NB4 (cell line): ENCODE data around the gene MTMR3.

Experiments
- DNase-seq: peaks from one replicate; pipeline ENCODE4 v3.0.0; 2010; ENCODE audit warnings: low read depth
- H3K4me3 ChIP-seq: one replicate; pipeline ENCODE4 v1.5.1; 2011; ENCODE audit warnings: mild to moderate bottlenecking, low read depth, low read length, moderate library complexity
- MYC ChIP-seq: IDR thresholded peaks from 2 replicates; pipeline ENCODE4 v1.6.1; 2011; ENCODE audit warnings: low read depth, low read length
- POLR2A ChIP-seq: IDR thresholded peaks from 2 replicates; pipeline ENCODE4 v1.6.1; 2011; ENCODE audit warnings: mild to moderate bottlenecking; ENCODE audit not compliant: insufficient read length; ENCODE audit errors: extremely low read depth
- TF ChIP-seq, protein P1 (sequence below): IDR thresholded peaks from one replicate; pipeline ENCODE4 v1.5.1; 2012; ENCODE audit warnings: low read depth, low read length
- TF ChIP-seq, protein P2 (sequence below): IDR thresholded peaks from 2 replicates; pipeline ENCODE4 v1.6.1; 2011; ENCODE audit warnings: low read depth, low read length

MTMR3 gene

DNA sequence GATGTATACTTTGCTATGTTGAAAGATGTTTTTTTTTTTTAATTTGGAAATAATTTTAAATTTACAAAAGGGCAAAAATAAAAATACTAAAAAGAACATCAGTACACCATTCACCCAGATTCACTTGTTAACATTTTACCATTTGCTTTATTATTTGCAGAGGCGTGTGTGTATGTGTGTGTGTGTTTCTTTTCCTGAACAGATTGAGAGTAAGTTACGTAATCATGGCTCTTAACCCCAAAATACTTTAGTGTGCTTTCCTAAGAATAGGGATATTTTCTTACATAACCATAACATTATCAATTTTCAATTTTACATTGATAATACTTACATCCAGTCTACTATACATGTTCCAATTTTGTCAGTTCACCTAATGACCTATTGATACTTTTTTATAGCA lies 105.7 kb downstream of the MTMR3 start:
- H3K4me3 ChIP-seq, result no peak overlapping the region
- DNase-seq, result no peak
- TF ChIP-seq, protein P1, sequence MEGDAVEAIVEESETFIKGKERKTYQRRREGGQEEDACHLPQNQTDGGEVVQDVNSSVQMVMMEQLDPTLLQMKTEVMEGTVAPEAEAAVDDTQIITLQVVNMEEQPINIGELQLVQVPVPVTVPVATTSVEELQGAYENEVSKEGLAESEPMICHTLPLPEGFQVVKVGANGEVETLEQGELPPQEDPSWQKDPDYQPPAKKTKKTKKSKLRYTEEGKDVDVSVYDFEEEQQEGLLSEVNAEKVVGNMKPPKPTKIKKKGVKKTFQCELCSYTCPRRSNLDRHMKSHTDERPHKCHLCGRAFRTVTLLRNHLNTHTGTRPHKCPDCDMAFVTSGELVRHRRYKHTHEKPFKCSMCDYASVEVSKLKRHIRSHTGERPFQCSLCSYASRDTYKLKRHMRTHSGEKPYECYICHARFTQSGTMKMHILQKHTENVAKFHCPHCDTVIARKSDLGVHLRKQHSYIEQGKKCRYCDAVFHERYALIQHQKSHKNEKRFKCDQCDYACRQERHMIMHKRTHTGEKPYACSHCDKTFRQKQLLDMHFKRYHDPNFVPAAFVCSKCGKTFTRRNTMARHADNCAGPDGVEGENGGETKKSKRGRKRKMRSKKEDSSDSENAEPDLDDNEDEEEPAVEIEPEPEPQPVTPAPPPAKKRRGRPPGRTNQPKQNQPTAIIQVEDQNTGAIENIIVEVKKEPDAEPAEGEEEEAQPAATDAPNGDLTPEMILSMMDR, result no peak
- TF ChIP-seq, protein P2, sequence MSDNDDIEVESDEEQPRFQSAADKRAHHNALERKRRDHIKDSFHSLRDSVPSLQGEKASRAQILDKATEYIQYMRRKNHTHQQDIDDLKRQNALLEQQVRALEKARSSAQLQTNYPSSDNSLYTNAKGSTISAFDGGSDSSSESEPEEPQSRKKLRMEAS, result no peak
- TF ChIP-seq POLR2A, result no peak
- no peak for TF ChIP-seq MYC

DNA sequence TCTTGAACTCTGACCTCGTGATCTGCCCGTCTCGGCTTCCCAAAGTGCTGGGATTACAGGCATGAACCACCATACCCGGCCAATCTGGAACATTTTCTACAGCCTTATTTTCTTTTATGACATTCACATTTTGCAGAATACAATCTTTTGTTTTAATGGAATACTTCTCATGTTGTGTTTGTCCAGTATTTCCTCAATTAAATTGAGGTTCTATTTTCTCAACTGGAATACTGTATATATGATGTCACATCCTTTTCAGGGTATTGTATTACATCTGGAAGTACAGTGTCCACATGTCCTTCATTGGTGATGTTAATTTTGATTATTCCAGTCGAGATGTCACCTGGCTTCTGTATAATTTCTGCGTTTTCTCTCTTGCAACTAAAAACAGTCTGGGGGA lies 106.5 kb downstream of the MTMR3 start:
- TF ChIP-seq, protein P2, result no peak
- TF ChIP-seq MYC, result no peak
- DNase-seq, result no peak
- H3K4me3 ChIP-seq, result no peak overlapping the region

DNA sequence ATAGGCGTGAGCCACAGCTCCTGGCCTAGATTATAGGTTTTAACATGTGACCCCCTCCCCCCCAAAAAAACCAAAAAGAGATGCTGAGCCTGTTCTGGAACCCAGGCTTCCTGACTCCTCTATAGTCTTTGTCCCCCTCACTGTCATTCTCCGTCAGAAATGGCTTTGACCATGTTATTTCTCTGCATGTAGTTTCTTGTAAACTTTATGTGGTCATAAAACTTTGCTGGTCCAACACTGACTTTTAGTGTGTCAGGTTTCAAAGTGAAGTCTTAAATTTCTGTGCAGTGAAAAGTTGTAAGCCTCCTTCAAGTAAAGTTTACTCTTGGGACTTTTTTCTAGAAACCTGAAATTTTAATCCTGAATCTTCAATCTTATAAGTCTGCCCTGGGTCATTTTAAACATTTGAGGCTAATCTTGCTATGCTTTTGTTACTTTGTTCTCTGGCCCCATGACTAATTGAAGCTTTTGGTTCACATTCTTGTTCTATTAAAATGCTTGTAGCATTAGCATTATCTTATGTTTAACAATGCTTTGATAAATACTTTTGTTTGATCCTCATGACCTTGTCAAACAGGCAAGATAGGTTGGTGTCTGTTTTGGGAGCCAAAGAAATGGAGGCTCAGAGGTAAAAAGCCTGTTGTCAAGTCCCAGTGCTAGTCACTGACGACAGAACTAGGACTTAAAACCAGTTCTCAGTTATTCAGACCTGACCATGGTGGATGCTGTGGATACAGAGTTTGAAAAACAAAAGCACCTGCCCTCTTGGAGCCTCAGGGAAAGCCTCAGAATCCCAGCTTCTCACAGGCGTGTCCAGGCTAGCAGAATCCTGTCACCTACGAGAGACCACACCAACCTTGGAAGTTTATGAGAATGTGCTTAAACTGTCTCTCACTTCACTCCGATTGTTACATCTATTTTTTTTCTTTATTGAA lies 109.6 kb downstream of the MTMR3 start:
- no peak for DNase-seq
- TF ChIP-seq, protein P2, result no peak
- no peak for TF ChIP-seq MYC
- no peak overlapping the region for H3K4me3 ChIP-seq

DNA sequence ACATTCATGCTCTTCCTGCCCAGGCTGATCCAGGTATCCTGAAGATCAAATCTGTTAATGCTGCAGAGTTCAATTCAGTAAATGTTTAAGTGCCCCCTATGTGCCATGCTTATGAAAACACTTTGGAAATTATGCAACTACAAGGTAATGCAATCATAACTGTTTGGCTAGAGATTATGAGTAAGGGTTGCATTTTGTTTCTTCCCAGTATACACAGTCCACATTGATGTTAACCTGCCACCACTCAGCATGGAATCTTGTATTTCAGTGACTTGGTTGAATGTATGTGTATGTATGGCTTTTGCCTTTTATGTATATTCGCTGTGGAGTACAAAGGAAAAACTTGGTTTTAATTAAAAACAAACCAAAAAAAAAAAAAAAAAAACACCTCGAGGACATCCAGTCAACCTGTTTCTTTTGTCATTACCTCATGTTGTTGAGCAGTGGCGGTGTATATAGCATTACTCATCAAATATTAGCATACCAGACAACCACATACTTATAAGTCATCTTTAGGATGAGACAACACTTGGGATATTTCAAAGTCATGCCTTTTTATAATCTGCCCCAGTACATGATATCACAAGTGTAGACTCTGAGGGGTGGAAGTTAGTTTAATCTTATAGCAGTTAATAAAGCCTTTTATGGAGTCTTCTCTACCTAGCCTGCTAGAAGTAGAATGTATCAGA lies 111.2 kb downstream of the MTMR3 start:
- TF ChIP-seq MYC, result no peak
- TF ChIP-seq, protein P2, result no peak
- TF ChIP-seq, protein P1, result no peak
- no peak for TF ChIP-seq POLR2A
- H3K4me3 ChIP-seq, result no peak overlapping the region
- DNase-seq, result peak; percentile 47

DNA sequence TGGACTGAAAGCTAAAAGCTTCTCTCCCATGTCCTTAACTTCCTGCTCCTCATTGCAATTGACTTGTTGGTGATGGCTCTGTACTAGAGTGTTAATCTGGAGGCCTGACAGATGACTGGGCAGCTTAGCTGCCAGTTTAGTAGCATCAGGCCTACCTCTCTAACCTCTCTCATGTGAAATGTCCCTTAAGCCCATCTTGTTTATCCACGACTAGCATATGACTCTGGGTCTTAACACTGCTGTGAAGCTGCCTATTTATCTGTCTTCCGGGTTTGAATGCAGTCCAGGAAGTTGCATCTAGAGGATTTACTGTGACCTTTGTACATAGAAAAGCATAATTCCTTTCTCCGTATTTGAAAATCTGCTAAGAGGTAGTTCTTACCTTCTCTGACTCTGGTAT lies 112.0 kb downstream of the MTMR3 start:
- TF ChIP-seq MYC (no peak), POLR2A (no peak)
- TF ChIP-seq, protein P2, result no peak
- TF ChIP-seq, protein P1, result no peak
- no peak for DNase-seq
- no peak overlapping the region for H3K4me3 ChIP-seq

DNA sequence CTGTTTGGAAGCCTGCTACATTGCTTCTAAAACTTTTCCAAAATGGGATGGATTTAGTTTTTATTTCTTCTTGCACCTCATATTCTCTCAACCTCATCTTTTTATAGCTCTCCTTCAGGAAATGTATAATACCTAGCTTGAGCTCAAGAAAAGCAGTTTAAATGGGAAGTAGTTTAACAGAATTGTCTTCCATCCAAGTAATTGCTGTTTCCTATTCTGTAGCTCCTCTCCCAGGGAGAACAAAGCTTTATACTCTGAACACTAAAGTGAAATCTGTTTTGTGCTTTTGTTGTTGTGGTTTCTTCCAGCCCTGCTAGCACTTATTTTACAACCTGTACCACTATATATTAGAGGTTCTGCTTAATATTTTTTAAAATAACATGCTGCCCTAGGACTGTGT lies 114.1 kb downstream of the MTMR3 start:
- DNase-seq, result no peak
- H3K4me3 ChIP-seq, result no peak overlapping the region
- TF ChIP-seq, protein P2, result no peak
- TF ChIP-seq POLR2A (no peak), MYC (no peak)
- TF ChIP-seq, protein P1, result no peak
